Stimulated activated CD4-positive, alpha-beta T cell treated with anti-CD3 and anti-CD28 coated beads, Interleukin-12 subunit alpha, Interleukin-12 subunit beta, amount 100 ng/mL, for 24 hours (primary cell): ENCODE results near the gene EFNA5.

Experiments
- DNase-seq, 2 experiments: peaks; one replicate each; pipeline ENCODE4 v3.0.0-alpha.2; 2020; ENCODE audit warnings: low read depth in 2 of 2

The EFNA5 gene

DNA sequence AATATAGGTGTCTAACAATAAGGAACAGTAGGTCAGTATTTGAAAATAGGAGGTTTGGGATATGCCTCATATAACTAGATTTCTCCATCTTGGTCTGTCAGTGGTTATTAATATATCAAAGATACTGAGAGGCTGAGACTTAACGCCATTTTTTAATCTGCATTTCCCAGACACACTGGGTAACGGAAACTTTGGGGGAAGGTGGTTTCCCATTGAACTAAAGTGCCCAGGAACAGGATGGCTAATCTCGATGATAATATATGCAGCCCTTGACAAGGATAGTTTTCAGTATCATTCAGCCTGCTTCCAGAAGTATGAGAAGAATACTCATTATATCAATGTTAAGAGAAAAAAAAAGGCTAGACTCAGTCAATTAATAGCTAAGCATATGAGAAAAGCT, 30.7 kb downstream of the EFNA5 start:
- no peak for DNase-seq

DNA sequence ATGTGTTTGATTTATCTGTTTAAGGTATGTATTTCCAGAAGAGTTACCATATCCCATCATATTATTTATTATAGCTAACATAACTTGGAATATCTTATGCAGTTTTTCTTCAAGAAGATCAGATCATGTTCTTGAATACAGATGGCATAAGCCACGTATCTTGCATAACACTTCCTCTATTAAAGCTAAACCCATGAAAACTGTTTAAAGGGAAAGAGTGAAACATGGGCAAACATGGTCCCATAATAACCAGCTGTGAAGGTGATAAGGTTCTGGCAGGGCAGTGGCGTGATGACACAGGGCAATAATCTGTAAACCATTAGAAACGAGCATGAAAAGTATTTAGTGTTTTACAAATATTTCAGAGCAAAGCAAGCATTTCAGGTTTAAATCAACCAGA, 34.2 kb downstream of the EFNA5 start:
- no peak for DNase-seq

DNA sequence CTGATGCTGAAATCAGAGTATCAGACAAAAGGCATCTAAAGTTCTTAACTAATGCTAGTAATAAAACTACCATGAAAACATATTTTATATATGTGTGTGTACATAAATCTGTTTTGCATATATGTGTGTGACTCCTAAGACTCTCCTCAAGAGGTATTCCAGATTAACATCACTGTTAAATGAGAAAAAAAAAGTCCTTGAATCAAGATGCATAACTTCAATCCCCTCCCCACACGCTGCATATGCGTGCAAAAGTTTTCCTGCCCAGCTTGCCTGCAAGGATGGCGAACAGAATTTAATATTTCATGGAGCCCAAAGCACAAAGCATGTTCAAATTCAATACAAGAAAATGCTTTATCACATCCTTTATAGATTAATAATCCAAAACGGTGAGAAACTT, 34.7 kb downstream of the EFNA5 start:
- DNase-seq = no peak

- no peak for DNase-seq
Measured at GRCh38 chr5:107634981-107635848, 35.5 kb downstream of the EFNA5 start.

GRCh38 chr5:107633171-107633901, 37.4 kb downstream of the EFNA5 start:
- no peak for DNase-seq

DNA sequence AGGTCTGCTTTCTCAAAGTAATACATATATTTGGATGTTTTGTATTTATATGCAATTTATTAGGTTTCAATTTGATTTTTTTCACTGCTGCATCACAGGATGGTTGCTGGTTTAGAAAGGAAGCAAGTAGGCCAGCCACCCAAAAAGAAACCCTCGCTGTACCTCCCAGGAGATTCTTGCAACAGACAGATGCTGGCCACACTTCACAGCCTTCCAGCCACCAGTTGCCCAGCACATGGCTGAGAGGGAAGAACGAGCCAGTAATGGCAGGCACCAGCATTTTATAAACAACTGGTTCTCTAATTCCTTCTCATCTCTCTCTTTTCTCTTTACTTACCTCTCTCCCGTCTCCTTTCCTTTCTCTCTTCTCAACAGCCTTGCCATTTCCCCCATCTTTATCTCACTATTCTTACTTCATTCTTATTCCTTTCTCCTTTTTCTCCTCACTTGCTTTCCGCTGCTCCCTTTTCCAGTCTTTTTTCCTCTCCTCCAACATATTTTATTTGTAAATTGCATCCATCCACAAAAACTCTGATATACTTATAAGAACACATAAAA, 38.9 kb downstream of the EFNA5 start:
- DNase-seq = no peak

DNA sequence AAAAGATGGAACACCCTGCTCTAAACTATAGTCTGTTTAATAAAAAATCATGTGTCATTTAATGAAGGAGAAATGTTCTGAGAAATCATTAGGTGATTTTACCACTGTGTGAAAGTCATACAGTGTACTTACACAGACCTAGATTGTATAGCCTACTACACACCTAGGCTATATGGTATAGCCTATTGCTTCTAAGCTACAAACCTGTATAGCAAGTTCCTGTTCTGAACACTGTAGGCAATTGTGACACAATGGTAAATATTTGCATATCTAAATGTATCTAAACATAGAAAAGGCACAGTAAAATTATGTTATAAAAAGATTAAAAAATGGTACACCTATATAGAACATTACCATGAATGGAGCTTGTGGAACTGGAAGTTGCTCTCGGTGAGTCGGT, 40.6 kb downstream of the EFNA5 start:
- no peak for DNase-seq

- DNase-seq = no peak
Measured at GRCh38 chr5:107624235-107624634, 46.5 kb downstream of the EFNA5 start.

DNA sequence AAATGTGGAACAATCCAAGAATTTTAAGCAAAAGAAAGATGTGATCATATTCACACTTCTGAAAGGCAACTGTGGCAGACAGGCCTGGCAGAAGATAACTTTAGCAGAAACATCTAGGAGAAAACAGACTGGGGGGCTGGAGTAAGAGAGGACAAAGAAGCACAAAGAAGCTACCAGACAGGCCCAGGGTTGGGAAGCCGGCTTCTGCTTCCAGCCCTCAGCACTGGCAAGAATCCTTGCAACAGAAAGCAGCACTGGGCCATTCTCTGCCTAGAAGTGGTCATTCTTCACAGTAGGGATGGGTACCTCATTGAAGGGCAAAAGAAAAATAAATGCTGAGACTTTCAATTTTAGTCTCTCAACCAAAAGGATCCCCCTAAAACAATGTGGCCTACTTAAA, 49.6 kb downstream of the EFNA5 start:
- DNase-seq = no peak

DNA sequence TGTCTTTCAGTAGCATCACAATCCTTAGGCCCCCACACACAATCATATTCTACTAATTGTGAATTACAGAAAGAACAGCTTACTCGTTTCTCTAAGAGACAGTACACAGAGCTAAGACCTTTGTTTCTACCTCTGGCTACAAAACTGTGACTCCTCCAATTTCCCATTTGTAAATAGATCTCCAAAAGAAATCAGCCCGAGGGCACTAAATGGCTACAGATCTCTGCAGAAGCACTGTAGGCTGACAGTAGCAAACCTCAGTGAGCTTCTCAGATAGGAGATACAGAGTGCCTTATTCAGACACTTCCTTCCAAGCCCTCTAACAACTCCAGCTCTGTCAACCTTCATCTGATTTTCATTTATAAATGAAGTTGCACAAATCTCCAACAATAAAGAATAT, 51.0 kb downstream of the EFNA5 start:
- DNase-seq = no peak

GRCh38 chr5:107618242-107618641, 52.5 kb downstream of the EFNA5 start:
- no peak for DNase-seq

GRCh38 chr5:107617052-107617451, 53.7 kb downstream of the EFNA5 start:
- no peak for DNase-seq

DNA sequence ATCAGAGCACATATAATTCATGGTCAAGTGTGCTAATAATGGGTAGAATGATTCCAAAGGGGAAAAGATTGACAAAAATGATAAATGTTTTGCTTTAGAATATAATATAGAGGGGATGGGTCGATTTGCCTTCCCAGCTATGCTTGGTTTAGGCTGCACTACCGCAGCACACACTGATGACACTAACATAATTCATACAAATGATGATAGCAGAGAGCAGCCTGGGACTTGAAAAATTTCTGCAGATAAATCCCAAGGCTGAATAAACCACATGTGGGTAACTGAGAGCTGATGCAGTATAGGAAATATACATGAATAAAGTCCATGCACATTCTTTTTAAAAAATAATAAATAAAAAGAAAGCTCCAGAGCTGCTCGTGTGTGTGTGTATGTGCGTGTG, 54.5 kb downstream of the EFNA5 start:
- DNase-seq = no peak

DNA sequence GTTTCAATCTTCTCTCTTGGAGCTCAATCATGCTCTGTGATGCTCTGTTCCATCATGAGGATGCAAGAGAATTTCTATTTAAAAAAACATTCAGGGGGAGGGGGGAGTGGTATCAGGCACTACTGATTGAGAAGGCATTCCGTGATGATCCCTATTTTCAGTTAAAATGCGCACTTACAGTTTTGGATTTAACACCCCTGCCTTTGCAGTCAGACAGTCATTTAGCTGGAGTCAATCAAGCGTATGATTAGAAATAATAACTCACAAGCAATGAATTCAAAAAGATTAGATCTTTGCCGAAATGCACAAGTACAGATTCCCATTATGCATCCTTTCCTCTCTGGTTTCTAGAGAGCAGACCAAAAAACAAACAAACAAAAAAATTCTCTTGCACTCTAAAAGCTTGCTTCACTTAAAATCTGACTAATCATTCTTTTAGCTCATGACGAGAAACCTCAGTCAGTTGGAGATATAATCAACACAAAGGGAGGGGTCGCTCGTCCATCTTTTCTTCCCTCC, 55.4 kb downstream of the EFNA5 start:
- DNase-seq = no peak

- DNase-seq = no peak
Measured at GRCh38 chr5:107612541-107612940, 58.2 kb downstream of the EFNA5 start.

DNA sequence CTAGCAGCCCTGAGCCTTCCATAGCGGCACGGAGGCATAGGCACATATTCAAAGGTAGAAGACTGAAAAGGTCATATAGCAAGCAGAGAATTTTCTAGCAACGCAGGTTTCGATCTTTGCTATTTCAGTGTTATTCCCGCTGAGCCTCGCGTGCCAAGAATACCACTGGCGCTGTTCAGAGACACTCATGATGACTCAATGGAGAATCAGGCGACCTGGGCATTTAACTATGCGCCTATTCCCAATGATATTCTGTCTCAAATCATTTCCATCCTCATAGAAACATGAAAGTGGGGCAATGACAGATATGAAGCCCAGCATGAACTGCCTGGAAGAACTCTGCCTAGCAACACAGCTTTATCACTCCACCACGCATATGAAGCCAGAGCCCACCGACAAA, 59.9 kb downstream of the EFNA5 start:
- DNase-seq = no peak

DNA sequence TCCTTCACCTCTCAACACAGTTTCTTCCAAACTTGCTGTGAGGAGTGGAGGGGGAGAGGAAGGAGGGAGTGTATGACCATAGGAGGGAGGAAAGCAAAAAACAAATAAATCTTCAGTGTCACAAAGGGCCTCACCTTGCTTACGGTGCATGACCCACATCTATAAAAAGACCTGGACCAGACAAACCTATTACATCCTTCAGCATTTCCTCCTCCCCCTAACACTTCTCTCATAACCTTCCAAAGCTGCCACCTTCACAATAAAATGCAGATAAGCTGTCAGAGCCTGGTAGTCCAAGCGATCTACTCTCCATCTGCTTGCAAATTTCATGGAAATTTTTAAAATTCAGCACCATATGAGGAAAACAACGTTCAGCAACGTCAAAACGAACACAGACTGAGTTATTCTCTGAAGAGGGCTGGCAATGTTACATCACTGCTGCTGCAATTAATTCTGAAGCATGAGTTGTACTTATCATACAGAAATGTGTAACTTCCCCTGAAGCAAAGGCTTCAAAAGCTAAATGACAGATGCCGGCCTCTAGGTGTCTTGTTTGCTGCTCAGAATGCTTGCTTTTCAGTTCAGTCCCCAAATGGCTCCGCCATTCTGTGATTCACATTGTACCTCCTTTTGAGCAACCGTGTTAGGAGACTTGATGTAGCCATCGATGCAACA, 62.9 kb downstream of the EFNA5 start:
- no peak for DNase-seq

- DNase-seq = no peak
Measured at GRCh38 chr5:107607196-107607595, 63.5 kb downstream of the EFNA5 start.

GRCh38 chr5:107605596-107606125, 65.1 kb downstream of the EFNA5 start:
- DNase-seq = no peak

DNA sequence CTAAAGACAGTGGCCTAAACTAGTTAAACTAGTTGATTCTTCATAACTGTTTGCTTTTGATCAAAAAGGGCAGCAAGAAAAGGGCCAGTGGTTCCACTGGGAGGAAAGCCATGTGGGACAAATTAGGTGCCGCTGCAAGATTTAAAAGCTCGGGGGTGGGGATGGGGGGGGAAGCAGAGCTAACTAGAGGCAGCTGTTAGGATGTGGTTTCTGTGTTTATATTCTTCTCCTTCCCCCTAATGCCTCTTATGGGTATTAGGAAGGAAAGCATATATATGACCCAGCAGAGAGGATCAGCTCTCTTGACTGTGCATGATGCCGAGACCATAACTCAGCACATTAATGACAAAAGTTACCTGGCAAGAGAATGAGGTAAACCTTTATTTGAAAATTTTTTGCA, 65.7 kb downstream of the EFNA5 start:
- DNase-seq = no peak

- DNase-seq = no peak
Measured at GRCh38 chr5:107604146-107604910, 66.4 kb downstream of the EFNA5 start.
